Smooth muscle cell of the brain vasculature (primary cell): Measurements from ENCODE around the gene CRYGA.
"Not testable (repeated sequence)": the region's sequence is repeated elsewhere in the genome, so short reads cannot be mapped to it uniquely, and the experiment has no call there.

ENCODE experiments used
- DNase-seq: peaks from one replicate; pipeline ENCODE4 v3.0.0-alpha.2; 2012; ENCODE audit warnings: low read depth, low spot score

The CRYGA gene

GRCh38 chr2:208164951-208165755 lies 1.8 kb upstream of the CRYGA start:
- no peak for DNase-seq

- no peak for DNase-seq
Observed at GRCh38 chr2:208156439-208156838, 7.0 kb downstream of the CRYGA start.

- no peak for DNase-seq
Observed at GRCh38 chr2:208153156-208153555, 10.2 kb downstream of the CRYGA start.

GRCh38 chr2:208150956-208151355 lies 12.4 kb downstream of the CRYGA start:
- no peak for DNase-seq

GRCh38 chr2:208150094-208150493 lies 13.3 kb downstream of the CRYGA start:
- no peak for DNase-seq

GRCh38 chr2:208148803-208149202 lies 14.6 kb downstream of the CRYGA start:
- DNase-seq: no peak

- no peak for DNase-seq
Observed at GRCh38 chr2:208147759-208148158, 15.6 kb downstream of the CRYGA start.

- DNase-seq: no peak
Observed at GRCh38 chr2:208147008-208147407, 16.4 kb downstream of the CRYGA start.

- DNase-seq: no peak
Observed at GRCh38 chr2:208146006-208146405, 17.4 kb downstream of the CRYGA start, which contains the start of gene CRYGB. Gene CRYGB (minus strand): TSS chr2:208146158. CDS start chr2:208146120, 38 bp downstream.

GRCh38 chr2:208142925-208143799 lies 20.2 kb downstream of the CRYGA start:
- no peak for DNase-seq

GRCh38 chr2:208142240-208142924 lies 21.0 kb downstream of the CRYGA start:
- no peak for DNase-seq

GRCh38 chr2:208139447-208139846 lies 23.9 kb downstream of the CRYGA start:
- DNase-seq: no peak

GRCh38 chr2:208138334-208138733 lies 25.1 kb downstream of the CRYGA start:
- DNase-seq: not testable (repeated sequence)

- no peak for DNase-seq
Observed at GRCh38 chr2:208136716-208137094, 26.7 kb downstream of the CRYGA start.

- no peak for DNase-seq
Observed at GRCh38 chr2:208135794-208136715, 27.3 kb downstream of the CRYGA start.

- no peak for DNase-seq
Observed at GRCh38 chr2:208134928-208135586, 28.3 kb downstream of the CRYGA start.

GRCh38 chr2:208130712-208131110 lies 32.7 kb downstream of the CRYGA start:
- DNase-seq: no peak

- DNase-seq: no peak
Observed at GRCh38 chr2:208129744-208130711, 33.4 kb downstream of the CRYGA start, which contains the start of gene CRYGC. Gene CRYGC (minus strand): TSS chr2:208129828. CDS start chr2:208129792, 36 bp downstream.

- no peak for DNase-seq
Observed at GRCh38 chr2:208128136-208128535, 35.3 kb downstream of the CRYGA start.
